Neural cell (in vitro differentiated cells): ENCODE measurements around the gene GGT6. TPM values are rescaled to one million over a fixed set of nuclear protein-coding genes. Genes with fewer than 3 reads are reported as not detected.

Source experiments
- H2AFZ ChIP-seq: fragments of 200-600, 300-800 bp; sonication (generic), shearing (Covaris generic); 2 replicates; pipeline ENCODE4 v1.6.0; 2014; ENCODE audit warnings: low read depth, mild to moderate bottlenecking, antibody characterized with exemption, low read length, moderate library complexity
- H3F3A ChIP-seq: fragments of 200-600 bp; shearing (Covaris generic); 2 replicates; pipeline ENCODE4 v1.6.1; 2016; ENCODE audit warnings: mild to moderate bottlenecking, moderate library complexity, mixed read lengths, antibody characterized with exemption, low read length; ENCODE audit not compliant: insufficient read depth, poor library complexity, severe bottlenecking
- H3K27ac ChIP-seq: fragments of 200-600, 300-800 bp; sonication (generic), shearing (Covaris generic); 2 replicates; pipeline ENCODE4 v1.5.1; 2014; ENCODE audit warnings: mild to moderate bottlenecking, low read length, moderate library complexity
- H3K27me3 ChIP-seq: fragments of 300-800, 200-600 bp; sonication (generic), shearing (Covaris generic); 2 replicates; pipeline ENCODE4 v1.6.0; 2014; ENCODE audit warnings: mild to moderate bottlenecking, low read depth, low read length, moderate library complexity; ENCODE audit not compliant: insufficient read depth
- H3K36me3 ChIP-seq: fragments of 300-800, 200-600 bp; sonication (generic), shearing (Covaris generic); 2 replicates; pipeline ENCODE4 v1.5.1; 2014; ENCODE audit warnings: mild to moderate bottlenecking, antibody characterized with exemption, low read length, moderate library complexity; ENCODE audit not compliant: insufficient read depth
- H3K4me2 ChIP-seq: fragments of 300-800, 200-600 bp; sonication (generic), shearing (Covaris generic); 2 replicates; pipeline ENCODE4 v1.6.0; 2014; ENCODE audit warnings: mild to moderate bottlenecking, low read length
- H3K4me3 ChIP-seq: fragments of 300-800, 200-600 bp; sonication (generic), shearing (Covaris generic); 2 replicates; pipeline ENCODE4 v1.5.1; 2014; ENCODE audit warnings: mild to moderate bottlenecking, low read length, moderate library complexity
- H3K79me2 ChIP-seq: fragments of 200-600 bp; shearing (Covaris generic); replicated peaks from 2 replicates; pipeline ENCODE4 v1.6.0; 2014; ENCODE audit warnings: mild to moderate bottlenecking, low read length, moderate library complexity; ENCODE audit not compliant: insufficient read depth
- H3K9ac ChIP-seq: fragments of 300-800, 200-600 bp; sonication (generic), shearing (Covaris generic); 2 replicates; pipeline ENCODE4 v1.6.1; 2016; ENCODE audit warnings: mild to moderate bottlenecking, low read length, mixed read lengths
- H3K9me2 ChIP-seq: fragments of 200-600 bp; shearing (Covaris generic); 2 replicates; pipeline ENCODE4 v1.6.1; 2016; ENCODE audit warnings: mild to moderate bottlenecking, low read length, mixed read lengths; ENCODE audit not compliant: insufficient read depth
- H3K9me3 ChIP-seq: fragments of 200-600, 300-800 bp; sonication (generic), shearing (Covaris generic); 2 replicates; pipeline ENCODE4 v1.6.1; 2016; ENCODE audit warnings: mild to moderate bottlenecking, mixed run types, low read length, moderate library complexity, mixed read lengths
- H4K20me1 ChIP-seq: fragments of 200-600 bp; shearing (Covaris generic); 2 replicates; pipeline ENCODE4 v1.6.1; 2016; ENCODE audit warnings: mild to moderate bottlenecking, mixed run types; ENCODE audit not compliant: insufficient read depth
- EZH2 ChIP-seq: fragments of 200-600, 300-800 bp; shearing (Covaris generic), sonication (generic); IDR thresholded peaks from 2 replicates; pipeline ENCODE4 v1.6.1; 2014; ENCODE audit warnings: antibody characterized with exemption, low read length, borderline replicate concordance, mild to moderate bottlenecking; ENCODE audit not compliant: insufficient read depth, poor library complexity, severe bottlenecking
- MXI1 ChIP-seq: fragments of 450-650 bp; conservative IDR thresholded peaks from 2 replicates; pipeline ENCODE4 v1.6.1; 2014; ENCODE audit warnings: antibody characterized with exemption, mild to moderate bottlenecking; ENCODE audit not compliant: poor library complexity, severe bottlenecking
- POLR2AphosphoS5 ChIP-seq: IDR thresholded peaks from 2 replicates; pipeline ENCODE4 v1.6.1; 2012
- RAD21 ChIP-seq: fragments of 450-650 bp; conservative IDR thresholded peaks from 2 replicates; pipeline ENCODE4 v1.6.1; 2014; ENCODE audit warnings: antibody characterized with exemption, mild to moderate bottlenecking, moderate library complexity
- SMC3 ChIP-seq: fragments of 450-650 bp; conservative IDR thresholded peaks from 2 replicates; pipeline ENCODE4 v1.6.1; 2014; ENCODE audit warnings: antibody characterized with exemption, mild to moderate bottlenecking, moderate library complexity; ENCODE audit not compliant: poor library complexity
- polyA plus RNA-seq: library from polyadenylated mRNA; depleted of rRNA; stranded (reverse); fragments of >200 nt; gene quantifications from 2 replicates; pipeline ENCODE4 v1.2.3, GENCODE V29; 2014
- TF ChIP-seq, protein P1 (sequence below): fragments of 450-650 bp; IDR thresholded peaks from 2 replicates; pipeline ENCODE4 v1.5.1; 2014; ENCODE audit warnings: antibody characterized with exemption, mild to moderate bottlenecking, moderate library complexity; ENCODE audit not compliant: poor library complexity, severe bottlenecking
- TF ChIP-seq, protein P2 (sequence below): IDR thresholded peaks from 2 replicates; pipeline ENCODE4 v1.6.1; 2012; ENCODE audit warnings: borderline replicate concordance

GGT6 gene
- polyA plus RNA-seq, 1 donor from 2014 or later, result not detected

DNA sequence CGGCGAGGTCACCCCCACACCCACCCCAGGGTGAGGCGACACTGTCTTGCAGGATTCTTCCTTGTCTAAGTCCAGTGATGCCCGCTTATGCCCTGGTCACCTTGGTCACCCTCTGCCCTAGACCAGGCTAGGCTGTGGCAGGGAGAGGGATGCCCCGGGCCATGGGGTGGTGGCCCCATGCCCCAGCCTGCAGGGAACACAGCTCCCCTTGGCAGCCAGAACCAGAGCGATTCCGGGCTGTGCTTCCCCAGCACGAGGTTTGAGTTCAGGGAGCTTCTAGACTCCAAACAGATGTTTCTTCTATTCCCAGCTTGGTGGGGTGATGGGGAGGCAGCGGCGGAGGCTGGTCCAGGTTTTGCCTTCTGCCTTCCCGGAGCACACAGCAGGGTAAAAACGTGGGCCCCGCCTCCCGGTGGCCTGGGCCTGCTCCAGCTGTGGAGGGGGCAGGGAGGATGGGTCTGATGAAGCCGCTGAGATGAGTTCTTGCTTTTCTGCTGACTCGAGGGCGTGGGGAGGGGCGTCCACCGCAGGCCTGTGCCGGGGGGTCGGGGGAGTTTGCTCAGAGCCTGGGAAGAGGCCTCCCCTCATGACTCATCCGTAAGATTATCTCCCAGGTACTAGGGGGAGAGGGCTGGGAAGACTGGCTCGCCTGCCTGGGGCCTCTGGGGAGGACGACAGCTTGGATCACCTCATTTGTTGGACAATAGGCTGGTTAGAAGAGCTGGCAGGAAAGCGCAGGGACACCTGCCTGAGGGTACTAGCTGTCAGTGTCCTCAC is 39.3 kb upstream of the GGT6 start:
- H2AFZ ChIP-seq, result no peak overlapping the region

DNA sequence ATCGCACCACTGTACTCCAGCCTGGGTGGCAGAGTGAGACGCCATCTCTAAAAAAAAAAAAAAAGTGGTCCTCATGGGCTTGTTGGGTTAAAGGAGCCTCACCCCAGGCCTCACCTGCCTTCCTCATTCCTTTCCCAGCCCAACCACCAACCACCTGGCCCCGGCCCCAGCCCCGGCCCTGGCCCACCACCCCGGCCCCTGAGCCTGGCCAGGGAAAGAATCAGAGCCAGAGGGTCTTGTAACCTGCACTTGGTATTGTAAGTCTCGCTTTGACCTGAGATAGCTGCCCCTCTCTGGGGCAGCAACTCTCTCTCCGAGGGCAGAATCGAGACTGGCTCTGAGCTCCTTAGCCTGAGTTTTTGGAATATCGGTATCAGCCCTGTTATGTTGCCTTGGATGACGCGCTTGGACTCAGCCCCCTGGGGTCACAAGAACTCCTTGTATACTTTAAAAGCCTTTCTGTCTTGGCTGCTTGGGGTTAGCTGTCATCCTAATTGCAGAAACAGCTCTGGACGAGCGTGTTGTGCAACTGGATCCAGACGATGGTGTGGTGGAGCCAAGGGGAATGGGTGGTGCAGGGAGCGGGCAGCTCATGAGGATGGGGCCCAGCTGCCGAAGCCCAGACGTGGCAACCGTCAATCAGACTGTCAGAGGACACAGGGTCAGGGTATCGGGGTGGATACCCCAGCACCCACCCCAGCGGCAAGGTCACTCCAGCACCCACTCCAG is 38.6 kb upstream of the GGT6 start:
- Histone ChIP-seq H3K4me3 (no peak overlapping the region), H3K4me2 (no peak overlapping the region), H3F3A (no peaks in the 10 kb centered on the region), H4K20me1 (no peaks in the 10 kb centered on the region), H3K9ac (no peak overlapping the region), H3K27me3 (no peaks in the 10 kb centered on the region), H3K27ac (no peak overlapping the region), H3K9me2 (no peaks in the 10 kb centered on the region), H3K79me2 (no peaks in the 10 kb centered on the region), H2AFZ (no peak overlapping the region), H3K36me3 (no peaks in the 10 kb centered on the region), H3K9me3 (no peaks in the 10 kb centered on the region)
- TF ChIP-seq SMC3 (no peak), MXI1 (no peak), POLR2AphosphoS5 (no peak), EZH2 (no peak)
- TF ChIP-seq, protein P1, sequence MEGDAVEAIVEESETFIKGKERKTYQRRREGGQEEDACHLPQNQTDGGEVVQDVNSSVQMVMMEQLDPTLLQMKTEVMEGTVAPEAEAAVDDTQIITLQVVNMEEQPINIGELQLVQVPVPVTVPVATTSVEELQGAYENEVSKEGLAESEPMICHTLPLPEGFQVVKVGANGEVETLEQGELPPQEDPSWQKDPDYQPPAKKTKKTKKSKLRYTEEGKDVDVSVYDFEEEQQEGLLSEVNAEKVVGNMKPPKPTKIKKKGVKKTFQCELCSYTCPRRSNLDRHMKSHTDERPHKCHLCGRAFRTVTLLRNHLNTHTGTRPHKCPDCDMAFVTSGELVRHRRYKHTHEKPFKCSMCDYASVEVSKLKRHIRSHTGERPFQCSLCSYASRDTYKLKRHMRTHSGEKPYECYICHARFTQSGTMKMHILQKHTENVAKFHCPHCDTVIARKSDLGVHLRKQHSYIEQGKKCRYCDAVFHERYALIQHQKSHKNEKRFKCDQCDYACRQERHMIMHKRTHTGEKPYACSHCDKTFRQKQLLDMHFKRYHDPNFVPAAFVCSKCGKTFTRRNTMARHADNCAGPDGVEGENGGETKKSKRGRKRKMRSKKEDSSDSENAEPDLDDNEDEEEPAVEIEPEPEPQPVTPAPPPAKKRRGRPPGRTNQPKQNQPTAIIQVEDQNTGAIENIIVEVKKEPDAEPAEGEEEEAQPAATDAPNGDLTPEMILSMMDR, result no peak
- TF ChIP-seq, protein P2, sequence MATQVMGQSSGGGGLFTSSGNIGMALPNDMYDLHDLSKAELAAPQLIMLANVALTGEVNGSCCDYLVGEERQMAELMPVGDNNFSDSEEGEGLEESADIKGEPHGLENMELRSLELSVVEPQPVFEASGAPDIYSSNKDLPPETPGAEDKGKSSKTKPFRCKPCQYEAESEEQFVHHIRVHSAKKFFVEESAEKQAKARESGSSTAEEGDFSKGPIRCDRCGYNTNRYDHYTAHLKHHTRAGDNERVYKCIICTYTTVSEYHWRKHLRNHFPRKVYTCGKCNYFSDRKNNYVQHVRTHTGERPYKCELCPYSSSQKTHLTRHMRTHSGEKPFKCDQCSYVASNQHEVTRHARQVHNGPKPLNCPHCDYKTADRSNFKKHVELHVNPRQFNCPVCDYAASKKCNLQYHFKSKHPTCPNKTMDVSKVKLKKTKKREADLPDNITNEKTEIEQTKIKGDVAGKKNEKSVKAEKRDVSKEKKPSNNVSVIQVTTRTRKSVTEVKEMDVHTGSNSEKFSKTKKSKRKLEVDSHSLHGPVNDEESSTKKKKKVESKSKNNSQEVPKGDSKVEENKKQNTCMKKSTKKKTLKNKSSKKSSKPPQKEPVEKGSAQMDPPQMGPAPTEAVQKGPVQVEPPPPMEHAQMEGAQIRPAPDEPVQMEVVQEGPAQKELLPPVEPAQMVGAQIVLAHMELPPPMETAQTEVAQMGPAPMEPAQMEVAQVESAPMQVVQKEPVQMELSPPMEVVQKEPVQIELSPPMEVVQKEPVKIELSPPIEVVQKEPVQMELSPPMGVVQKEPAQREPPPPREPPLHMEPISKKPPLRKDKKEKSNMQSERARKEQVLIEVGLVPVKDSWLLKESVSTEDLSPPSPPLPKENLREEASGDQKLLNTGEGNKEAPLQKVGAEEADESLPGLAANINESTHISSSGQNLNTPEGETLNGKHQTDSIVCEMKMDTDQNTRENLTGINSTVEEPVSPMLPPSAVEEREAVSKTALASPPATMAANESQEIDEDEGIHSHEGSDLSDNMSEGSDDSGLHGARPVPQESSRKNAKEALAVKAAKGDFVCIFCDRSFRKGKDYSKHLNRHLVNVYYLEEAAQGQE, result no peak

More for the DNA sequence above, 39.3 kb upstream of the GGT6 start:
- Histone ChIP-seq H3K9me2 (no peaks in the 10 kb centered on the region), H3K36me3 (no peaks in the 10 kb centered on the region), H3K4me2 (no peak overlapping the region), H3K9me3 (no peaks in the 10 kb centered on the region), H3K27ac (no peak overlapping the region), H3K9ac (no peak overlapping the region), H3K27me3 (no peaks in the 10 kb centered on the region), H3K4me3 (no peak overlapping the region), H3K79me2 (no peaks in the 10 kb centered on the region), H4K20me1 (no peaks in the 10 kb centered on the region), H3F3A (no peaks in the 10 kb centered on the region)
- TF ChIP-seq RAD21, result no peak
